NAMALWA (cell line): ENCODE results near the gene RRAS2.
"Not testable (repeated sequence)": the region's sequence is repeated elsewhere in the genome, so short reads cannot be mapped to it uniquely, and the experiment has no call there.

Source experiments
- DNase-seq: peaks from one replicate; pipeline ENCODE4 v3.0.0-alpha.2; 2015; ENCODE audit warnings: low spot score

RRAS2 gene

GRCh38 chr11:14371249-14371648 is 12.3 kb upstream of the RRAS2 start:
- no peak for DNase-seq

GRCh38 chr11:14370496-14370895 is 11.5 kb upstream of the RRAS2 start:
- no peak for DNase-seq

GRCh38 chr11:14369598-14369997 is 10.6 kb upstream of the RRAS2 start:
- no peak for DNase-seq

GRCh38 chr11:14366936-14367335 is 8.0 kb upstream of the RRAS2 start:
- DNase-seq = no peak

GRCh38 chr11:14364322-14364721 is 5.3 kb upstream of the RRAS2 start:
- DNase-seq = no peak

- DNase-seq = no peak
Observed at GRCh38 chr11:14362611-14363010, 3.6 kb upstream of the RRAS2 start.

- no peak for DNase-seq
Observed at GRCh38 chr11:14361951-14362350, 3.0 kb upstream of the RRAS2 start.

- DNase-seq = no peak
Observed at GRCh38 chr11:14360976-14361375, 2.0 kb upstream of the RRAS2 start.

- DNase-seq = no peak
Observed at GRCh38 chr11:14359501-14360031, 583 bp upstream of the RRAS2 start.

- peak; percentile 59 for DNase-seq
Observed at GRCh38 chr11:14357881-14358728, 878 bp downstream of the RRAS2 start.

- DNase-seq = peak; percentile 11
Observed at GRCh38 chr11:14356342-14356741, 2.6 kb downstream of the RRAS2 start.

- DNase-seq = not testable (repeated sequence)
Observed at GRCh38 chr11:14354604-14355003, 4.4 kb downstream of the RRAS2 start.

GRCh38 chr11:14350716-14351238 is 8.2 kb downstream of the RRAS2 start:
- DNase-seq = no peak

GRCh38 chr11:14350215-14350614 is 8.8 kb downstream of the RRAS2 start:
- DNase-seq = no peak

- no peak for DNase-seq
Observed at GRCh38 chr11:14347991-14348390, 11.0 kb downstream of the RRAS2 start.

GRCh38 chr11:14347494-14347893 is 11.5 kb downstream of the RRAS2 start:
- DNase-seq = no peak

GRCh38 chr11:14346303-14346955 is 12.6 kb downstream of the RRAS2 start:
- no peak for DNase-seq

- no peak for DNase-seq
Observed at GRCh38 chr11:14345668-14346067, 13.3 kb downstream of the RRAS2 start.

GRCh38 chr11:14345016-14345415 is 14.0 kb downstream of the RRAS2 start:
- DNase-seq = not testable (repeated sequence)

- peak; percentile 43 for DNase-seq
Observed at GRCh38 chr11:14342906-14343305, 16.1 kb downstream of the RRAS2 start.

- DNase-seq = no peak
Observed at GRCh38 chr11:14341968-14342367, 17.0 kb downstream of the RRAS2 start.

GRCh38 chr11:14340721-14341120 is 18.3 kb downstream of the RRAS2 start:
- no peak for DNase-seq

GRCh38 chr11:14339356-14339755 is 19.6 kb downstream of the RRAS2 start:
- no peak for DNase-seq
